A673 (cell line): ENCODE results near the gene GRID1.

Experiments
- CTCF ChIP-seq: fragments of 300-800, 200-600 bp; sonication (generic); conservative IDR thresholded peaks from 2 replicates; pipeline ENCODE4 v1.5.1; 2017; ENCODE audit warnings: low read depth, mild to moderate bottlenecking, antibody characterized with exemption, low read length, moderate library complexity, mixed read lengths
- EZH2 ChIP-seq: fragments of 200-600 bp; sonication (generic); IDR thresholded peaks from 2 replicates; pipeline ENCODE4 v1.6.1; 2017; ENCODE audit warnings: borderline replicate concordance, low read depth, mild to moderate bottlenecking, mixed read lengths, antibody characterized with exemption, low read length; ENCODE audit not compliant: poor library complexity, severe bottlenecking

GRCh38 chr10:86373828-86374227, 7.2 kb upstream of the GRID1 start:
- TF ChIP-seq CTCF (no peak), EZH2 (no peak)
